SK-N-SH treated with all-trans-retinoic acid at 6 μM for 48 hours (cell line): Measurements from ENCODE around the gene TMEM82.

Experiments
- ATAC-seq: fragments of 200-7000 bp; cut with Tn5 transposase; 3 replicates; pipeline ENCODE4 v1.9.1; 2020; ENCODE audit warnings: mild to moderate bottlenecking, moderate library complexity
- ARNTL ChIP-seq: fragments of 450-650 bp; formaldehyde crosslinking; IDR thresholded peaks from 2 replicates; pipeline ENCODE4 v1.5.0; 2020; ENCODE audit warnings: low read depth, mild to moderate bottlenecking, moderate library complexity, borderline replicate concordance
- BACH2 ChIP-seq: fragments of 250-450 bp; sonication (Bioruptor Pico); IDR thresholded peaks from 2 replicates; pipeline ENCODE4 v1.9.0; 2021; ENCODE audit warnings: mild to moderate bottlenecking, borderline replicate concordance
- ESRRG ChIP-seq: fragments of 250-450 bp; sonication (Bioruptor Pico); IDR thresholded peaks from 2 replicates; pipeline ENCODE4 v1.6.1; 2021; ENCODE audit warnings: mild to moderate bottlenecking
- GLIS3 ChIP-seq: fragments of 250-450 bp; sonication (Bioruptor Pico); IDR thresholded peaks from 2 replicates; pipeline ENCODE4 v1.5.0; 2020; ENCODE audit warnings: mild to moderate bottlenecking, moderate library complexity
- ISL1 ChIP-seq: fragments of 250-450 bp; sonication (Bioruptor Pico); IDR thresholded peaks from 2 replicates; pipeline ENCODE4 v2.1.2; 2022; ENCODE audit warnings: mild to moderate bottlenecking, moderate library complexity
- PATZ1 ChIP-seq: fragments of 250-450 bp; sonication (Bioruptor Pico); IDR thresholded peaks from 2 replicates; pipeline ENCODE4 v1.8.0; 2020; ENCODE audit warnings: mild to moderate bottlenecking, moderate library complexity, borderline replicate concordance
- RARB ChIP-seq: fragments of 250-450 bp; sonication (Bioruptor Pico); IDR thresholded peaks from 2 replicates; pipeline ENCODE4 v1.8.0; 2021; ENCODE audit warnings: mild to moderate bottlenecking, moderate library complexity
- TCF4 ChIP-seq: fragments of 250-450 bp; sonication (Bioruptor Pico); IDR thresholded peaks from 2 replicates; pipeline ENCODE4 v1.8.0; 2021; ENCODE audit warnings: mild to moderate bottlenecking, moderate library complexity, borderline replicate concordance
- TOX ChIP-seq: fragments of 250-450 bp; sonication (Bioruptor Pico); IDR thresholded peaks from 2 replicates; pipeline ENCODE4 v1.8.0; 2021; ENCODE audit warnings: mild to moderate bottlenecking, moderate library complexity, borderline replicate concordance
- TSHZ2 ChIP-seq: fragments of 250-450 bp; sonication (Bioruptor Pico); IDR thresholded peaks from 2 replicates; pipeline ENCODE4 v1.5.0; 2020; ENCODE audit warnings: mild to moderate bottlenecking, moderate library complexity
- ZFP3 ChIP-seq: fragments of 250-450 bp; sonication (Bioruptor Pico); IDR thresholded peaks from 2 replicates; pipeline ENCODE4 v1.5.0; 2020; ENCODE audit warnings: mild to moderate bottlenecking, moderate library complexity
- ZFP30 ChIP-seq: fragments of 450-650 bp; formaldehyde crosslinking; IDR thresholded peaks from 2 replicates; pipeline ENCODE4 v1.5.0; 2022; ENCODE audit warnings: mild to moderate bottlenecking, moderate library complexity
- ZNF565 ChIP-seq: fragments of 450-650 bp; formaldehyde crosslinking; conservative IDR thresholded peaks from 2 replicates; pipeline ENCODE4 v1.5.0; 2020; ENCODE audit warnings: low read depth, mild to moderate bottlenecking, moderate library complexity
- ZNF8 ChIP-seq: fragments of 450-650 bp; formaldehyde crosslinking; IDR thresholded peaks from 2 replicates; pipeline ENCODE4 v1.5.0; 2020; ENCODE audit warnings: mild to moderate bottlenecking, moderate library complexity

Gene TMEM82

GRCh38 chr1:15758343-15758931 is 16.1 kb downstream of the TMEM82 start, which contains the start of gene FBLIM1:
Gene FBLIM1, plus strand, starts transcription at chr1:15758795. Its CDS starts 6,189 bp downstream, at chr1:15764984.
- ATAC-seq = peak; percentile 38
- TF ChIP-seq ESRRG (CRISPR knock-in tag) (no peak), BACH2 (CRISPR knock-in tag) (no peak), ZNF565 (CRISPR knock-in tag) (no peak), PATZ1 (CRISPR knock-in tag) (no peak), TSHZ2 (CRISPR knock-in tag) (no peak), ARNTL (no peak)

- ATAC-seq = peak; percentile 35
- TF ChIP-seq ESRRG (CRISPR knock-in tag) = no peak
- no peak for TF ChIP-seq BACH2 (CRISPR knock-in tag)
- TF ChIP-seq TCF4 (CRISPR knock-in tag) = no peak
- no peak for TF ChIP-seq PATZ1 (CRISPR knock-in tag)
- no peak for TF ChIP-seq ZFP3 (CRISPR knock-in tag)
- no peak for TF ChIP-seq GLIS3 (CRISPR knock-in tag)
- no peak for TF ChIP-seq RARB (CRISPR knock-in tag)
- no peak for TF ChIP-seq TOX
- no peak for TF ChIP-seq ZFP30 (CRISPR knock-in tag)
Measured at GRCh38 chr1:15758953-15759661, 16.8 kb downstream of the TMEM82 start.

- no peak for TF ChIP-seq TSHZ2 (CRISPR knock-in tag)
- TF ChIP-seq ZFP30 (CRISPR knock-in tag) = no peak
- TF ChIP-seq TCF4 (CRISPR knock-in tag) = peak; percentile 16; the same call in 1 of the 2 replicates
- no peak for TF ChIP-seq ISL1 (CRISPR knock-in tag)
- TF ChIP-seq ZNF8 (CRISPR knock-in tag) = no peak
- TF ChIP-seq, all 23 proteins: peak for 1
- ATAC-seq = peak; percentile 42
Measured at GRCh38 chr1:15760520-15761211, 18.4 kb downstream of the TMEM82 start.
